Ectodermal cell (in vitro differentiated cells): Measurements from ENCODE around the gene FXN.

Experiments used
- H3K27ac ChIP-seq: 2 replicates; pipeline ENCODE4 v1.7.0; 2013; ENCODE audit warnings: mild to moderate bottlenecking, low read depth, low read length; ENCODE audit not compliant: insufficient read depth, poor library complexity, severe bottlenecking
- H3K27me3 ChIP-seq: 2 replicates; pipeline ENCODE4 v1.7.0; 2013; ENCODE audit warnings: mild to moderate bottlenecking, low read length; ENCODE audit not compliant: insufficient read depth, control insufficient read depth, poor library complexity, severe bottlenecking
- H3K36me3 ChIP-seq: one replicate; pipeline ENCODE4 v1.7.0; 2013; ENCODE audit warnings: low read length; ENCODE audit not compliant: control insufficient read depth, insufficient read depth
- H3K4me1 ChIP-seq: one replicate; pipeline ENCODE4 v1.7.0; 2013; ENCODE audit warnings: low read length; ENCODE audit not compliant: control insufficient read depth, insufficient read depth
- H3K4me3 ChIP-seq: 2 replicates; pipeline ENCODE4 v1.7.0; 2013; ENCODE audit warnings: low read depth, low read length, control low read depth; ENCODE audit not compliant: insufficient read depth
- H3K9me3 ChIP-seq: 2 replicates; pipeline ENCODE4 v1.7.0; 2013; ENCODE audit warnings: mild to moderate bottlenecking, low read length, moderate library complexity; ENCODE audit not compliant: control insufficient read depth
- WGBS, 2 experiments: methylation state at CpG; one replicate each; pipeline ENCODE4 v1.1.7; 2013; ENCODE audit warnings: missing lambda C conversion rate in 2 of 2; 5-methylcytosine and 5-hydroxymethylcytosine counted together

Gene FXN

DNA sequence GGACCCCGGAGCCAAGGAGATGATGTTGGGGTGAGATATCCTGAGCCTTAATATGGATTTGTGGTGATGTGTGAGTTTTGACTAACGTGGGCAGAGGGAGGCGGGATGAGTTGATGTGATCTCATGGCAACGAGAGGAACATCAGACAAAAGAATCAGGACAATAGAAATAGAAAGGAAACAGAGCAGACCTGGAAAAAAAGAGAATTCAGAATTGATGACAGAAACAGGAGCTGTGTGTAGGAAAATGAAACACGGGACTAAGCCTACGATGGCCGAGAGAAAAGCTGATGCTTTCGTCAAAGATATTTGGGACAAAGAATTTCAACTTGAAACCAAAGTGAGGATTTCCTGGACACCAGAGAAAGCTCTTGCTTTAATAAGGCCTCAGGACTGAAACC lies 32.5 kb upstream of the FXN start:
- Histone ChIP-seq H3K27ac (no peak overlapping the region), H3K4me1 (peaks cover 4% of the 10 kb centered on the region), H3K4me3 (no peak overlapping the region), H3K36me3 (no peaks in the 10 kb centered on the region), H3K27me3 (no peaks in the 10 kb centered on the region), H3K9me3 (no peaks in the 10 kb centered on the region)
- 80 to 82% methylated on average over 8 of the region's 8 CpGs for WGBS, 2 experiments

DNA sequence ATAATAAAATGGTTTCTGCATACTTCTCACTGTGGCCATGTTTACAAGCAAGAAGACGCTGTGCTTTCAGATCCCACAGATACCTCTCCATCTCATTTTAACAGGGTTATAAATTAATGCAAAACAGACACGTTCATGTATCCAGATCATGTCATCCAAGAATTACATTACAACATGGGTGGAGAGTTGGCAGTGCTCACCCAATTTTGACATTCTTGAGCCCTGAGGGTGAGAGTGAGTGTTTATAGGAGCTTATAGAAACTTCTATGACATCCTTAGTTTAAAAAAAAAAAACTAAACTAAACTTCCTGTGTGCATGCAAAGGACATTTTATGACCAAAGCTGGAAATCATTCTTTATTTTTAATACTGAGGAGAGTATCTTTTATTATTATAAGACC lies 30.7 kb upstream of the FXN start:
- no peak overlapping the region for H3K4me3 ChIP-seq
- H3K27ac ChIP-seq = no peak overlapping the region
- no peaks in the 10 kb centered on the region for H3K36me3 ChIP-seq

DNA sequence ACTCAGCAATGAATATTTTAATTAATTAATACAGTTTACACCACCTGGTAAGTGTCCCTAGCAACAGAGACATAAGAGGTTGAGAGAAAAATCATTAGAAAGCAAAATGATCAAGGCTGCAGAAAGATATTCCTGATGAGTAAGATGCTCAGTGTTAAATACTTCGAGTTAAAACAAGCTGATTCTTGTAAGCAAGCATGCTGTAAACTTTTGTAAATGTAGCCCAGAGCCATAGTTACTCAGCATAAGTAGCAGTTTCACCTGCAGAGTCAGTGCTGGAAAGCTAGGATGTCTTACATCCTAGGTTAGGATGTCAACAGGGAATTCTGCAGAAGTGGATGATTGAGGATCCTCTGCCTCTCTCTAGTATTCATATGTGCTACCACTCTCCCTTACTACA lies 25.8 kb upstream of the FXN start:
- WGBS, 2 experiments = 72 to 86% methylated on average over 1 of the region's 1 CpG
- no peak overlapping the region for H3K27ac ChIP-seq
- H3K27me3 ChIP-seq = no peaks in the 10 kb centered on the region
- no peak overlapping the region for H3K4me3 ChIP-seq
- H3K9me3 ChIP-seq = no peaks in the 10 kb centered on the region
- H3K4me1 ChIP-seq = no peaks in the 10 kb centered on the region
- no peaks in the 10 kb centered on the region for H3K36me3 ChIP-seq

More for the DNA sequence above, 30.7 kb upstream of the FXN start:
- 97 to 100% methylated on average over 2 of the region's 2 CpGs for WGBS, 2 experiments
- Histone ChIP-seq H3K9me3 (no peaks in the 10 kb centered on the region), H3K4me1 (no peaks in the 10 kb centered on the region), H3K27me3 (no peaks in the 10 kb centered on the region)

DNA sequence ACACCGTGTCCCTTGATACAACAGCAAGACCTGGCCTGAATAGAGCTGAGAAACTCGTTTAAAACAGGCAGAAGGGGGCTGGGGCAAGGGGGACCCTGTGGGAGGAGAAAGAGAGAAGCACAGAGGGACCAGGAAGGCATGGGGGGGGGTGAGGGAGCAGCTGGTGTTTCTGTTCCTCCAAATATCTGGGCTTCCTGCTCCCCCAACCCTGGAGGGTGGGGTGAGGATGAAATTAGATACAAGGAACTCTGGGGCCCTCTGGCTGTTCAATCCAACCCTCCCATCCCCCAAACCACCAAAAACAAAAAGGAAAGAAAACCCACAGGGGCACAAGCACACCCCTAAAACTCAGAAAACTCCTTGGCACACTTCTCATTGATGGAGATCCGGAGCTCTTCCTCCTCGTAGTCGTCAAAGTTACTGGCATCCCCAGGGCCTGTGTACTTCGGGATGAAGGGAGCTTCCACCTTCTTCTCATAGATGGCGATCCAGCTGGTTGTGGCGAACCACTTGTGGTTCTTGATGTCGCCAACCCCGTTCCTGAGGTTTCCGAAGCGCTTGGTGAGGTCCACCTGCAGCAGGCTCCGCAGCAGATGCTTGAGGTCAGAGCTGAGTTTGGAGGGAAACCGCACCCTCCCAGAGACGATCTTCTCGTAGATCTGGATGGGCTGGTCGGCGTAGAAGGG lies 22.7 kb upstream of the FXN start:
- 92 to 94% methylated on average over 18 of the region's 18 CpGs for WGBS, 2 experiments
- H3K4me1 ChIP-seq = no peaks in the 10 kb centered on the region

DNA sequence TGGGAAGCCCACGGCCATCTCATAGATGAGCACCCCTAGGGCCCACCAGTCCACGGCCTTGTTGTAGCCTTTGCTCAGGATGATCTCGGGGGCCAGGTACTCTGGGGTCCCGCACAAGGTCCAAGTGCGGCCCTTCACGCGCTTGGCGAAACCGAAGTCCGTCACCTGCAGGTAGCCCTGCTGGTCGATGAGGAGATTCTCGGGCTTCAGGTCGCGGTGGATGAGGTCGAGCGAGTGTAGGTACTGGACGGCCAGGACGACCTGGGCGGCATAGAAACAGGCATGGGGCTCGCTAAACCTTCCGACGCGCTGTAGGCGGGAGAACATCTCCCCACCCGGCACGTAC lies 22.2 kb upstream of the FXN start:
- Histone ChIP-seq H3K27ac (no peak overlapping the region), H3K36me3 (no peaks in the 10 kb centered on the region), H3K4me3 (no peak overlapping the region), H3K9me3 (no peaks in the 10 kb centered on the region), H3K27me3 (no peaks in the 10 kb centered on the region), H3K4me1 (no peaks in the 10 kb centered on the region)
- WGBS, 2 experiments = 97 to 98% methylated on average over 26 of the region's 26 CpGs

More for the DNA sequence above, 22.7 kb upstream of the FXN start:
- Histone ChIP-seq H3K9me3 (no peaks in the 10 kb centered on the region), H3K27ac (no peak overlapping the region), H3K36me3 (no peaks in the 10 kb centered on the region), H3K4me3 (no peak overlapping the region), H3K27me3 (no peaks in the 10 kb centered on the region)

DNA sequence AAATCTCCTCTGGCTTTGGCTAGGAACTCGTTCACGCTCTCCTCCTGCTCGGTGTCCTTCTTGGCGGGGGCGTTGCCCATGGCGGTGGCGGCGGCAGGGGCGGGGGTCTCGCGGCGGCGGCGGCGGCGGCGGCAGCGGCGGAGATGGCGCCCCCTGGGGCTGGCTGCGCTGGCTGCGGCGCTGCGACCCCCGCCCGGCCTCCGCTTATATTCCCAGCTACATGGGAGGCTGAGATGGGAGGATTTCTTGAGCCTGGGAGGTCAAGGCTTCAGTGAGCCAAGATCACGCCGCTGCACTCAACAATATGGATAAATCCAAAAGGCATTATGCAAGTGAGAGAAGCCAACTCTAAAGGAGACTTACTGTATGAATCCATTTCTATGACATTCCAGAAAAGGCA lies 21.5 kb upstream of the FXN start, which contains the start of gene PRKACG:
Gene PRKACG, minus strand, starts transcription at position 101 of the 400 bp plus-strand sequence. Its CDS starts 21 bp downstream, at position 80.
- no peak within 1 kb of the TSS for H3K27ac ChIP-seq
- WGBS, 2 experiments = 96 to 98% methylated on average over 29 of the region's 29 CpGs

DNA sequence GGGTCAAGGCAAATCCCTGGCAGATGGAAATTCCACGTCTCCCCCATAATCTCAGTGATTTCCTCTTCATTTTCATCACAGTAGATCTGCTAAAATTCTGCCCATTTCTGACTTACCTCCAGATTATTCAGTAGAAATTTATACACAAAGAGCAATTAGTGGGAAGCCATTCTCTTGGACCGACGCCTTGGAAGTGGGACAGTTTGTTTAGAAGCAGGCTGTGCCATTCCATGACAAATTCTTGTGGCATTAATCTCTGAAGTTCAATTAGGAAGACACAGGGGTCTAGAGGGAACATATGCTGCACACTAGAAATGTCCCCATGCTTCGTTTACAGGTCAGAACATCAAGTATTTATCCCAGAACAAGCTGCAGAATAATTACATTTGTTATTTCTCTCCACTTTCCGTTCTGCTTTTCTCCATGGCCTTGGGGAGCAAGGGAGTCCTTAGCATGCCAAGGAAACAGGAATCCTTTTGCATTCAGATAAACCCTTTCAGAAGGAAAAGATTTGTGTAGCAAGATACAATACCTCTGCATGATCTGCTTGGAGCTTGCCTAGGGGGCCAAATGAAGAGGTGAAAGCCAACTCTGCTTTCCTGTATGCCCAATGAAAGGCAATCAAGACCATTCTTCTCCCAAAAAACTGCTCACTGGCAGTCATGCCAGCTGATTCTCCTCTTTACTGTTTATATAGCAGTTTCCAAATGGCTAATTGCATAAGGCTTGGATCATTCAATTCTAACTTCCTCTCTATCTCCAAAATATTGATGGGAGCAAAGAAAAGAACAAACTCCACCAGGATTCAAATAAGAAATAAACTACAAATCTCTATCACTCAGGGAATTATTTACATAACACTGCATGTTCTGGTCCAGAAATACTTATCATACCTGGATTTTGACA lies 19.1 kb upstream of the FXN start:
- H3K4me3 ChIP-seq = no peak overlapping the region
- WGBS, 2 experiments = 53 to 55% methylated on average over 5 of the region's 5 CpGs
- H3K36me3 ChIP-seq = no peaks in the 10 kb centered on the region
- no peaks in the 10 kb centered on the region for H3K27me3 ChIP-seq
- H3K27ac ChIP-seq = no peak overlapping the region
- no peaks in the 10 kb centered on the region for H3K9me3 ChIP-seq
- H3K4me1 ChIP-seq = no peaks in the 10 kb centered on the region

More for the DNA sequence above, 21.5 kb upstream of the FXN start, which contains the start of gene PRKACG:
- H3K36me3 ChIP-seq = no peaks in the 10 kb centered on the region
- H3K4me3 ChIP-seq = no peak within 1 kb of the TSS
- H3K4me1 ChIP-seq = no peaks in the 10 kb centered on the region
- H3K9me3 ChIP-seq = no peaks in the 10 kb centered on the region
- H3K27me3 ChIP-seq = no peaks in the 10 kb centered on the region

DNA sequence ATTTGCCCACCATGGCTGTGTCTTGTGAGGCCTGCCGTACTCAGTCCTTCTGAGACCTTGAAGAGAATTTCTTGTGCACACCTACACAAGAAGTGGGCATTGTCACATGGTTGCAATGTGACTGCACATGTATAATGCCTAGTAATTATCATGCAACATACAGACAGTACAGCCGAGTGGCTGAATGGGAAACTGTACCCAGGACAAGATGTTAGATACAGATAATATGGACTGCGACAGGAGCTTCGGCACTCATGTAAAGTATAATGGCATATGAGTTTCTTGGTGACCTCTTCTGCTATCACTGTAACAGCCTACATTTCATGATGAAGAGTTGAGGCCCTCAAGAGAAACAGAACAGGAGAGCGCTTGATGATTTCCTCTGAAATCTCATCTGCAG lies 16.8 kb upstream of the FXN start:
- WGBS, 2 experiments = 69 to 73% methylated on average over 5 of the region's 5 CpGs
- Histone ChIP-seq H3K4me1 (no peaks in the 10 kb centered on the region), H3K4me3 (no peak overlapping the region), H3K9me3 (no peaks in the 10 kb centered on the region), H3K27ac (no peak overlapping the region), H3K36me3 (no peaks in the 10 kb centered on the region), H3K27me3 (no peaks in the 10 kb centered on the region)

DNA sequence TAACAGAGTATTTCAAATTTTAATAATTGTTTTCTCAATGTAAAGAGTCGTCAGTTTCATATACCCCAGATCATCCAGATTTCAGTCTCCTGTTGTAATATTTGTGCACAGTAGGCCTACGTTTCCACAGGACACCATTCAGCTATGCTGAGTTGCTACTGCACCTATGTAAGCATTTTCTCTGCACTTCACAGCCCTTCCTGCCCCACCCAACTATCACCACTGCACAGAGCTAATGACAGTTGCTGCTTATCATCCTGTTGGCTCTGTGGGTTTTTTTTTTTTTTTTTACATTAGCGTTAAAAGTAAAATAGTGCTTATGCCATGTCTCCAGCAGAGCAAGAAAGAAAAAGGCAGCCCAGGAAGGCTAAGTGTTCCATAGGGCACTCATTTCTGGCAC lies 15.7 kb upstream of the FXN start:
- no peaks in the 10 kb centered on the region for H3K4me1 ChIP-seq
- no peaks in the 10 kb centered on the region for H3K27me3 ChIP-seq
- WGBS, 2 experiments = 87 to 90% methylated on average over 3 of the region's 3 CpGs
- no peaks in the 10 kb centered on the region for H3K9me3 ChIP-seq
- no peak overlapping the region for H3K4me3 ChIP-seq
- no peak overlapping the region for H3K27ac ChIP-seq
- no peaks in the 10 kb centered on the region for H3K36me3 ChIP-seq

DNA sequence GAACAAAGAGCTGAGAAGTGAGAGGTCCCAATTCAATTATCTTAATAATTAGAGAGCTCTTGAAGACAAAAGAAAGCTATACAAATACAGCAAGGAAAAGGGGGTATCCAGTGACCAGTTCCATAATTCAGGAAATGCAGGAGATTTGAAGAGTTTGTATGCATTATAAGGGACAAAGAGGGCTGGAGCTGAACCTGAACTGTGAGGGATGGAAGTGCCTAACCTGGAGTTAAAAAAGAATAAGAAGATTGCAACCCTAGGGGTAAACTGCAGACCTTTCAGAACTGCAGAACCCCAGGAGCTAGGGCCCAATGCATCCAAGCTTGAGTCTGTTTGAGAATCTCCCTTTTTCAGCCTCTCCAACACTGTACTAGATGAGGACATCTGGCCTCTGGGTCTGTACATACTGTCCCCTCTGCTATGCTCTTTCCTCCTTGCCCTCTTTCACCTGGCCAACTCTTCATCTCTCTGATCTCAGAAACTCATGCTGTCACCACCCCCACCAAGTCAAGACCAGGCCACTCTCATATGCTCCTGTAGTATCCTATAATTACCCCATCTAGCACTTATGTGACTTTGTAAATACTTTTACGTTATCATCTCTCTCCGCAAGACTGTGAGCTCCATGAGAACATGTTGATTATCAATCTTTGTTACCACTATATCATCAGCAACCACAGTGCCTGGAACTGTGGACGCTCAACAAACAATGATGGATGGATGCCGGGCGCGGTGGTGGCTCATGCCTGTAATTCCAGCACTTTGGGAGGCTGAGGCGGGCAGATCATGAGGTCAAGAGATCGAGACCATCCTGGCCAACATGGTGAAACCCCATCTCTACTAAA lies 15.0 kb upstream of the FXN start:
- H3K4me3 ChIP-seq = no peak overlapping the region
- no peak overlapping the region for H3K27ac ChIP-seq
- no peaks in the 10 kb centered on the region for H3K9me3 ChIP-seq
- H3K36me3 ChIP-seq = no peaks in the 10 kb centered on the region
- no peaks in the 10 kb centered on the region for H3K27me3 ChIP-seq
- no peaks in the 10 kb centered on the region for H3K4me1 ChIP-seq
- WGBS, 2 experiments = 82 to 93% methylated on average over 8 of the region's 8 CpGs
